ENCODE measurements around the gene UNC5C. TPM values are rescaled to one million over a fixed set of nuclear protein-coding genes. Genes with fewer than 3 reads are reported as not detected.
A peak's percentile ranks its signal among the peaks of the same experiment; 100 is the strongest.
"Not testable (repeated sequence)": the region's sequence is repeated elsewhere in the genome, so short reads cannot be mapped to it uniquely, and the experiment has no call there.

The UNC5C gene
- total RNA-seq, 2 donors from 2014 or later, result not detected

DNA sequence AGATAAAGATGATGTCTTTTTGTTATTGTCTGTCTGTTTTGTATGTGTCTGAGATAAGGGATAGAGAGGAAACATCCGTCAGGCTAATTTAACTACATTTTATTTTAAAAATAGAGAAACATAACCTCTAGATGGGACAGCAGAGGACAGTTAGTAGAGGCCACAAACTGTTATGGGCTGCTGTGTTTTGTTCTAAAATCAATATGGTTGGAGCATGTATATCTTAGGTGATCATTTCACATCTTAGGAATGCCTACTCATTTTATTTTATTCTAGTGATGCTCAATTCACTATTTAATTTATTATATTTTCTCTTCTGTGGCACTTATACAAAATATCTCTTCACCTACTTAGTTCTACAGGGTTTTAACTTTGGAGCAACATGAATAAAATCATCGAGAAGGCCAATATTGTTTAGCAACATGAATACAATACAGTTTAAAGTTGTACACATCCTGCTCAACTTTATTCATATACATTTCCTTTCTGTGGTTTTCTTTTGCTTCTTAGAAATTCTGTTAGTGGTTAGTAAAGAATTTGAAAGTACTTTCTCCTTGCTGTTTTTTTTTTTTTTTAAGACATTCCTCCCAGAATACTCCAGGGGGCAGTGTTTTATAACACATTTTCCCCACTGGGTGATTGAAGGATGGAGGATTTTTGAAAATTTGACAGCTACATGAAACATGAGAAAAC is 392.9 kb downstream of the UNC5C start:
- ATAC-seq (peak in 1 of 2 donors; percentile 72), DNase-seq (ENCODE audit: low spot score in 2 of 2) (no peak)
- Mint-ChIP-seq H3K27ac (no peak overlapping the region), H3K36me3 (no peaks in the 10 kb centered on the region), H3K9me3 (no peaks in the 10 kb centered on the region)

DNA sequence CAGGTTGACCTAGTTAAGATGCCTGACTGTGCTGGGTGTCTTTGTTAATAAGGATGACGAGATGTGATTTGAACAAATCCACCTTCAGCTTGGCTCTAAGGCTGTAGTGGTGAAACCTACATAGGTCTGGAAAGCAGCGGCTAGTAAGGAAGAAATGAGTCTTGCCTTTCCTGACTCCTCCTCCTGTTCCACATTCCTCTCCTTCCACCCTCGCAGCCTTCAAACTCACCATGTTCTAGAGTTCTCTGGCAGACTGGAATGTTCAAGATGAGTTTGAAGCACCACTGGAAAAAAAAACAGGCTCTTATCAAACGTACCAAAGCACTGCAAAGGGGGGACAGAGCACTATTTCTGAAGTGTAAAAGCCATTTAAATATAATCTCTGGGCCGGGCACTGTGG is 395.6 kb downstream of the UNC5C start:
- no peaks in the 10 kb centered on the region for H3K36me3 Mint-ChIP-seq
- H3K9me3 Mint-ChIP-seq, result no peaks in the 10 kb centered on the region
- H3K27ac Mint-ChIP-seq, result no peak overlapping the region
- ATAC-seq (no peak), DNase-seq (ENCODE audit: low spot score in 2 of 2) (no peak)

DNA sequence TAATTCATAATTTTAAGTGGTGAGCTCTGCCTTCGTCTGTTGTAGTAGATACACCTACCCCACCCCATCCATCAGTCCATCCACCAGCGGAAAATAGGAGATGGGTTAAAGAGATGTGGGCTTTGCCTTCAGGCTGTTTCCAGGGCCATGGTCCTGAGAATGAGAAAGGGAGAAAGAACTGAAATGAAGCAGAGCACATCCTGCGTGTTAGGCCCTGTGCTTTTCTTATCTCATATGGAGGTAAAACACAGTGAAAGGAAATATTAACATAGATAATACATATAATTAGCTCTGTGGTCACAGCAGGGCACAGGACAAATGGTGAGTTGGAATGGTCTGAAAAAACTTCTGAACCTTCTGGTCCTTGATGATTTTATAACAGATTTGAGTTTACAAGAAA is 397.5 kb downstream of the UNC5C start:
- Mint-ChIP-seq H3K27ac (no peak overlapping the region), H3K36me3 (no peaks in the 10 kb centered on the region), H3K9me3 (no peaks in the 10 kb centered on the region)
- ATAC-seq (no peak), DNase-seq (ENCODE audit: low spot score in 2 of 2) (no peak)

DNA sequence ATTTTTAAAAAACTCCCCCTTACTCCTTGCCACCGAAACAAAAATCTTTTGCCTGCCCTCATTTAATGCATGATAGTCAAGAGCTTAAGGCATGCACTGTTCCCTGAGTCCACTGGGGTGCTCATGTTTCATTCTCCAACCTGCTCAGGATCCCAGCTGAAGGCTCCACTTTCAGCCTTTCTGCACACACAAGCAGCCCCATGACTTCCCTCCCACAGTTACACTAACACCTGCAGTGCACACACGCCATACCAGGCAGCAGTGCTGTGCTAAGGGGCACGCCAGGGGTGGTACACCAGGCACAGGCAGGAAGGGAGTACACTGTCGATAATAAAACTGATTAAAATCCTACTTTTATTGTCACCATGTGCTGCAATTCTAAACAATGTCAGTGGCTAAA is 405.8 kb downstream of the UNC5C start:
- no peak for ATAC-seq
- Mint-ChIP-seq H3K9me3 (peaks cover 8 to 14% of the 10 kb centered on the region in 2 donors), H3K27ac (no peak overlapping the region), H3K36me3 (peaks cover 7 to 10% of the 10 kb centered on the region in 2 donors)
- no peak for DNase-seq (ENCODE audit: low spot score in 2 of 2)

DNA sequence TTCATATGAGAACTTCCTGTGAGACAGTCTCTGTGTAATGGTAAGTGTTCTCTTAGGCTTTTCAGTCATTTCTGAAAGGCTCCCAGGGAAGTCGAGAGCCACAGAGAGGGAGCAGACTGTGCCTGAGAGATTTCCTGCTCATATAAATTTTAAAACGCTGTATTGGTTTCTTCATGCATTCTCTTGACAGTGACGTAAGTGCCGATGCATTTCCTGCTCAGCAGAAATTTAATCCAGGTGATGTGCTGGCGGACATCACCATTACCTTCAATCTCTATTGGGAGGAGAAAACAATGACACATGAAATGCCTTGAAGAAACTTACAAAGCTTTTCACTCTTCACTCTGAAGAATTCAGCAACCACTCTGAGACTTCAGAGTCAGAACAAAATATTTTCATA is 407.4 kb downstream of the UNC5C start:
- no peak overlapping the region for H3K27ac Mint-ChIP-seq
- peaks cover 7 to 19% of the 10 kb centered on the region in 2 donors for H3K36me3 Mint-ChIP-seq
- H3K9me3 Mint-ChIP-seq, result peaks cover 12 to 19% of the 10 kb centered on the region in 2 donors
- no peak for DNase-seq (ENCODE audit: low spot score in 2 of 2)
- ATAC-seq, result no peak

DNA sequence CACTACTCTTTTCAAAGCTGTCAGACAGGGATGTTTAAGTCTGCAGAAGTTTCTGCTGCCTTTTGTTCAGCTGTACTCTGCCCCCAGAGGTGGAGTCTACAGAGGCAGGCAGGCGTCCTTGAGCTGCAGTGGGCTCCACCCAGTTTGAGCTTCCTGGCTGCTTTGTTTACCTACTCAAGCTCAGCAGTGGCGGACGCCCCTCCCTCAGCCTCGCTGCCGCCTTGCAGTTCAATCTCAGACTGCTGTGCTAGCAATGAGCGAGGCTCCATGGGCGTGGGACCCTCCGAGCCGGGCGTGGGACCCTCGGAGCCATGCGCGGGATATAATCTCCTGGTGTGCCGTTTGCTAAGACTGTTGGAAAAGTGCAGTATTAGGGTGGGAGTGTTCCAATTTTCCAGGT is 409.3 kb downstream of the UNC5C start:
- H3K9me3 Mint-ChIP-seq, result peaks cover 12 to 19% of the 10 kb centered on the region in 2 donors
- not testable (repeated sequence) for ATAC-seq; H3K27ac Mint-ChIP-seq; DNase-seq (ENCODE audit: low spot score in 2 of 2)
- peaks cover 7 to 19% of the 10 kb centered on the region in 2 donors for H3K36me3 Mint-ChIP-seq

DNA sequence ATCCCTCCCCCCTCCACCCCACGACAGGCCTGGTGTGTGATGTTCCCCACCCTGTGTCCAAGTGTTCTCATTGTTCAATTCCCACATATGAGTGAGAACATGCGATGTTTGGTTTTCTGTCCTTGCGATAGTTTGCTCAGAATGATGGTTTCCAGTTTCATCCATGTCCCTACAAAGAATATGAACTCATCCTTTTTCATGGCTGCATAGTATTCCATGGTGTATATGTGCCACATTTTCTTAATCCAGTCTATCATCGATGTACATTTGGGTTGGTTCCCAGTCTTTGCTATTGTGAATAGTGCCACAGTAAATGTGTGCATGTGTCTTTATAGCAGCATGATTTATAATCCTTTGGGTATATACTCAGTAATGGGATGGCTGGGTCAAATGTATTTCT is 414.8 kb downstream of the UNC5C start:
- not testable (repeated sequence) for ATAC-seq; H3K27ac Mint-ChIP-seq; DNase-seq (ENCODE audit: low spot score in 2 of 2); H3K36me3 Mint-ChIP-seq
- peaks cover 5 to 11% of the 10 kb centered on the region in 2 donors for H3K9me3 Mint-ChIP-seq

DNA sequence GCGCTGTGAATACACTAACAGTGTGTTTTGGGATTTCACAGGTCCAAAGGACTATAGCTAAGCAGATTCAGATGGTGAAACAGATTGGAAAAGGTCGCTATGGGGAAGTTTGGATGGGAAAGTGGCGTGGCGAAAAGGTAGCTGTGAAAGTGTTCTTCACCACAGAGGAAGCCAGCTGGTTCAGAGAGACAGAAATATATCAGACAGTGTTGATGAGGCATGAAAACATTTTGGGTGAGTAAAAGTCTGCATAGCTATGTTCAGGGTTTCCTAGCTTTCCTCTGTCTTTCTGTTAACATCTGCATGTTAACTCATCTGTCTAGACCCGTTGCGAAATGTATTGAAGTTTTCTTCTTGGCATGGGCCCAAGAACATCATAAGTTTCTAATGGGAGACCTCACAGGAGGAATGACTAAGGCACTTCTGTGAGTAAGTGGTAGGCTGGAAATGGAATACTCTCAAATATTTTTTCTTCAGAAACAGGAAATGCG is 418.9 kb downstream of the UNC5C start:
- Mint-ChIP-seq H3K36me3 (no peaks in the 10 kb centered on the region), H3K9me3 (no peaks in the 10 kb centered on the region), H3K27ac (no peak overlapping the region)
- DNase-seq (ENCODE audit: low spot score in 2 of 2) (no peak), ATAC-seq (peak; percentile 66 to 86)

DNA sequence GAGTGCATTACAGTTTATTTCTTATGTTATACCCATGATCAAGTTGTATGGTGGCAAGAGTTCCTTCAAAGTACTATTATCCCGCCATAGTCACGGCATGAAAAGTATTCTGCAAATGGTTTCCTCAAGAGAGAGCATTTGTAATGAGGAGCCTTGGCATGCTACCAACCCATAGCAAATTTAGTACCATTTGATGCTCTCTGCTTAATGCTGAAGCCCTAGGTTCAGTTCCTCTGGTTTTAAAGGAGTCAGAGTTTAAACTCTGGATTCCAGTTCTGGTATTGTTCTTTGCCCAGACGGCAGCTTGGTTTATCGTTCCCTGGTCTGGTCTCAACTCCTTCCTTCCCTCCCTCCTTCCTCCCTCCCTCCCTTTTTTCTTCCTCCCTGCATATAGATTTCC is 419.7 kb downstream of the UNC5C start:
- H3K9me3 Mint-ChIP-seq, result no peaks in the 10 kb centered on the region
- no peak for DNase-seq (ENCODE audit: low spot score in 2 of 2)
- ATAC-seq, result no peak
- H3K27ac Mint-ChIP-seq, result no peak overlapping the region
- H3K36me3 Mint-ChIP-seq, result no peaks in the 10 kb centered on the region

DNA sequence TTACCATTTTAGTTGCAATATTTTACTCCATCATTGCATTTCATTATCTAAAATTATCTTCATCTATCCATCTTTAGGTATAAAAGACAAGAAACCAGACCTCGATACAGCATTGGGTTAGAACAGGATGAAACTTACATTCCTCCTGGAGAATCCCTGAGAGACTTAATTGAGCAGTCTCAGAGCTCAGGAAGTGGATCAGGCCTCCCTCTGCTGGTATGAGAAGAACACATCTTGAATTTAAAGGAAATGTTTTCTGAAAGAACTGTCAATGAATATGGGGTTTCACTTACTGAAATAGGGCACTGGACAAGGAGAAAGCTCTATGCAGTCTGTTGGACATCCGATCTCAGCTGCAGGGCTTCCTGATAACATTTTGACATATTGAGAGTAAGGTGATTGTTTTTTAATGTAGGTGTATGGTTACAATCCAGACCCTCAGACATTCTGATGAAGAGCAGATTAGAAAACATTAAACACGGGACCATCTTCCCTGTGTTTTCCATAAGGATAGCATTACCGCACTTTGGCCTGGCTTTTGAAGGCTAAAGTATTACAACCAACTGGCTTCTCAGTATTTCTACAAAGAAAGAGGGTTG is 423.8 kb downstream of the UNC5C start:
- ATAC-seq (no peak), DNase-seq (ENCODE audit: low spot score in 2 of 2) (no peak)
- Mint-ChIP-seq H3K9me3 (no peaks in the 10 kb centered on the region), H3K27ac (no peak overlapping the region), H3K36me3 (no peaks in the 10 kb centered on the region)

DNA sequence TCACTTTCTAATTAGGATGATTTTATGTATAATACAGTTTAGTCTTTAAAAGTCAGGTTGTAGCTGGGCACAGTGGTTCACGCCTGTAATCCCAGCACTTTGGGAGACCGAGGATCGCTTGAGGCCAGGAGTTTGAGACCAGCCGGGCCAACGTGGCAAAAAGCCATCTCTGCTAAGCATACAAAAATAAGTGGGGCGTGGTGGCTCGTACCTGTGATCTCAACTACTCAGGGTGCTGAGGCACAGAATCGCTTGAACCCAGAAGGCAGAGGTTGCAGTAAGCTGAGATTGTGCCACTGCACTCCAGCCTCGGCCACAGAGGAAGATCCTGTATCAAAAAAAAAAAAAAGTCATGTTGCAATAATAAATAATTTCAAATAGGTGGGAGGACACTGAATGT is 426.8 kb downstream of the UNC5C start:
- H3K9me3 Mint-ChIP-seq, result no peaks in the 10 kb centered on the region
- no peaks in the 10 kb centered on the region for H3K36me3 Mint-ChIP-seq
- no peak overlapping the region for H3K27ac Mint-ChIP-seq
- no peak for ATAC-seq
- DNase-seq (ENCODE audit: low spot score in 2 of 2), result no peak

DNA sequence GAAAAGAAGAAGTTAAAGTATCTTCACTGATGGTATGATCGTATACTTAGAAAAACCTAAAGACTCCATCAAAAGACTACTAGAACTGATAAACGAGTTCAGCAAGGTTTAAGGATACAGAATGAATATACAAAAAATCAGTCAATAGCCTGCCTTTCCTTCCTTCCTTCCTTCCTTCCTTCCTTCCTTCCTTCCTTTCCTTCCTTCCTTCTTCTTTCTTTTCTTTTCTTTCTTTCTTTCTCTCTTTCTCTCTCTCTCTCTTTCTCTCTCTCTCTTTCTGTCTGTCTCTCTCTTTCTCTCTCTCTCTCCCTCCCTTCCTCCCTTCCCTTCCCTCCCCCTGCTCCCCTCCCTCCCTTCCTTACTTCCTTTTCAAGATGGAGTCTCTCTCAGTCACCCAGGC is 428.3 kb downstream of the UNC5C start:
- Mint-ChIP-seq H3K27ac (no peak overlapping the region), H3K36me3 (no peaks in the 10 kb centered on the region), H3K9me3 (no peaks in the 10 kb centered on the region)
- no peak for DNase-seq (ENCODE audit: low spot score in 2 of 2)
- ATAC-seq, result no peak

DNA sequence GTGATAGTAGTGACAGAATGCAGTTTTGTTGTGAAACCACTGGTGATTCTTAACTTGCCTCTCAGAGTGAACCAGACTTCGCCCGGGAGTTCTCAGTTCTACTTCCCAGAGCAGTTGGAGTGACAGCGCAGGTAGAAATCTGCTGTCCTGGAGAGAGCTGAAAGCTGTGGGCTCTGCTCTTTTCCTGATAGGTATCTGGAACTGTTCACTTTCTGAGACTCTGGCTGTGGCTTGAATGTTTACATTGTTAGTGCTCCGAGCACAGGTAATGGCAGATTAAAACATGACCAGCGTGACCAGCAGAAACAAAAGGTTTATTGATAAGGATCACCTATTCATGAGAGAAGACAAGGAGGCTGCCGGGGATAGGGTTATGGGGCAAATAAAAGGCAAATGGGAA is 430.3 kb downstream of the UNC5C start:
- no peaks in the 10 kb centered on the region for H3K9me3 Mint-ChIP-seq
- H3K27ac Mint-ChIP-seq, result no peak overlapping the region
- H3K36me3 Mint-ChIP-seq, result no peaks in the 10 kb centered on the region
- DNase-seq (ENCODE audit: low spot score in 2 of 2) (no peak), ATAC-seq (no peak)

DNA sequence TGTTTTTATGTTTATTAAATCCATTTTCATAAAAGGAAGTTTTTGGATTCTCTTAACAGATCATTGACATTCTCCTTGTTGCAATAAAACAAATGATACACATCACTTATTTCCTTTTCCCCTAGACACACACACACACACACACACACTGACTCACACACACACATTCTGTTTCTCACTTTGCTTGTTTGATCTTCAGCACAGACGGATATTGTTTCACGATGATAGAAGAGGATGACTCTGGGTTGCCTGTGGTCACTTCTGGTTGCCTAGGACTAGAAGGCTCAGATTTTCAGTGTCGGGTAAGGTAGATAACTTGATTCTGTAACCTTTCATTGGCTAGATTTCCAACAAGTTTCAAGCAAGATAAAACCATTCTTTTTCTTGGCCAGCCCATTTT is 434.3 kb downstream of the UNC5C start:
- Mint-ChIP-seq H3K9me3 (no peaks in the 10 kb centered on the region), H3K36me3 (no peaks in the 10 kb centered on the region), H3K27ac (no peak overlapping the region)
- DNase-seq (ENCODE audit: low spot score in 2 of 2) (no peak), ATAC-seq (no peak)
